ENCODE results near the gene ARSB.

ARSB gene

GRCh38 chr5:78985116-78985724, at the start of gene ARSB:
Gene ARSB (minus strand): TSS chr5:78985310. CDS start chr5:78985248, 62 bp downstream.
- no peak for DNase-seq (ENCODE audit: low read depth)

- no peak for DNase-seq (ENCODE audit: low read depth)
These were observed 47.7 kb upstream of the ARSB start for GRCh38 chr5:79032782-79033181.

- DNase-seq (ENCODE audit: low read depth): no peak
These were observed 47.1 kb upstream of the ARSB start for GRCh38 chr5:79032031-79032695.

- no peak for DNase-seq (ENCODE audit: low read depth)
These were observed 46.4 kb upstream of the ARSB start for GRCh38 chr5:79031485-79031867.

GRCh38 chr5:79030663-79031484, 45.8 kb upstream of the ARSB start:
- DNase-seq (ENCODE audit: low read depth): no peak

- no peak for DNase-seq (ENCODE audit: low read depth)
These were observed 40.0 kb upstream of the ARSB start for GRCh38 chr5:79025054-79025472.

- DNase-seq (ENCODE audit: low read depth): no peak
These were observed 38.8 kb upstream of the ARSB start for GRCh38 chr5:79023947-79024346.

- no peak for DNase-seq (ENCODE audit: low read depth)
These were observed 38.2 kb upstream of the ARSB start for GRCh38 chr5:79023348-79023747.

- no peak for DNase-seq (ENCODE audit: low read depth)
These were observed 37.7 kb upstream of the ARSB start for GRCh38 chr5:79022771-79023170.

GRCh38 chr5:79021753-79022152, 36.6 kb upstream of the ARSB start:
- no peak for DNase-seq (ENCODE audit: low read depth)

GRCh38 chr5:79020861-79021561, 35.9 kb upstream of the ARSB start:
- no peak for DNase-seq (ENCODE audit: low read depth)

GRCh38 chr5:79014631-79015030, 29.5 kb upstream of the ARSB start:
- no peak for DNase-seq (ENCODE audit: low read depth)

GRCh38 chr5:79011869-79012268, 26.8 kb upstream of the ARSB start:
- DNase-seq (ENCODE audit: low read depth): no peak

GRCh38 chr5:79011219-79011836, 26.2 kb upstream of the ARSB start:
- no peak for DNase-seq (ENCODE audit: low read depth)

GRCh38 chr5:79008362-79008761, 23.3 kb upstream of the ARSB start:
- DNase-seq (ENCODE audit: low read depth): no peak

- DNase-seq (ENCODE audit: low read depth): no peak
These were observed 22.8 kb upstream of the ARSB start for GRCh38 chr5:79007872-79008271.

GRCh38 chr5:79005936-79006631, 21.0 kb upstream of the ARSB start:
- DNase-seq (ENCODE audit: low read depth): no peak

GRCh38 chr5:79005151-79005550, 20.0 kb upstream of the ARSB start:
- DNase-seq (ENCODE audit: low read depth): no peak

- DNase-seq (ENCODE audit: low read depth): no peak
These were observed 17.3 kb upstream of the ARSB start for GRCh38 chr5:79002374-79002773.

GRCh38 chr5:79001471-79001870, 16.4 kb upstream of the ARSB start:
- DNase-seq (ENCODE audit: low read depth): no peak

GRCh38 chr5:78997090-78997489, 12.0 kb upstream of the ARSB start:
- DNase-seq (ENCODE audit: low read depth): no peak
